ENCODE data around the gene TBR1.

The TBR1 gene

DNA sequence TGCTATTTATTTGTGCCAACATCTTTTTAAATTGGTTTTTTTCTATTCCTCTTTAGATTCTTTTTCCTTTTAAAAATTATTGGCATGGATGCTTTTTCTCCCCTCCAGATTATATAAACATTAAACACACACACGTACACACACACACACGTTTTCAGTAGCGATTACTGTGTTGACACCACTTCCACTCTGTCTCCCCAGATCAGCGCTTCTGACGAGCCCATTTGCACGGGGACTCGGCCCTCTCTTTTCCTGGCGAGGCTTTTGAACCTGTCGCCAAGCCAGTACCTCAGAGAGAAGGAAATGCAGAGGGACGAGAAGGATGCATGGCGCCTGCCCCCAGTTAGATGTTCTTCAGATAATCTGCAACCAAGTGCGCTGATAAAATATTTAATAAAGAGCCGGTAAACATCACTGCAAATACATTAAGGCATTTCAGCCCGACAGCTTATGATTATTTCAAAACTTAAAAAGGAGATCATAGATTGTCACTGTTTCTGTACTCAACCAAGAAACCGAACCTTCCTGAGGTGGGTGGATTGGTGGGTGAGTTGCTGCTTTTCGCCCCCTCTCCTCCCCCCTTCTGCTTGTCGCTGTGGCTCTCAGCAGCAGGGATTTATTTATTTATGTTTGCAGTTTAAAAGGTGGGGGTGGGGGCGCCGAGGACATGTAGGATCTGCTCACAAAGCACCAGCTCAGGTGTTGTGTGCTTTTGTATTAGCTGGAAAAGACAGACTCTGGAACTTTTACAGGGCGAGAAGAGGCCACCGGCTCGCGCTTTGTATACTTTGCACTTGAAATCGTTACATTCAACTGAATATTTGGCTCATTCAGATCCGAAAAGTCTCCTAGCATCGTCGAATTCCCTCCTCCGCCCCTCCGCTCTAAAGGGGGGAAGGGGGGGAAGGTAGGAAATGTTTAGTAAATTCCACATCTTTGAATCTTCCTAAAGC lies 787 bp upstream of the TBR1 start:
- no peak for DNase-seq (ENCODE audit: low read depth)

DNA sequence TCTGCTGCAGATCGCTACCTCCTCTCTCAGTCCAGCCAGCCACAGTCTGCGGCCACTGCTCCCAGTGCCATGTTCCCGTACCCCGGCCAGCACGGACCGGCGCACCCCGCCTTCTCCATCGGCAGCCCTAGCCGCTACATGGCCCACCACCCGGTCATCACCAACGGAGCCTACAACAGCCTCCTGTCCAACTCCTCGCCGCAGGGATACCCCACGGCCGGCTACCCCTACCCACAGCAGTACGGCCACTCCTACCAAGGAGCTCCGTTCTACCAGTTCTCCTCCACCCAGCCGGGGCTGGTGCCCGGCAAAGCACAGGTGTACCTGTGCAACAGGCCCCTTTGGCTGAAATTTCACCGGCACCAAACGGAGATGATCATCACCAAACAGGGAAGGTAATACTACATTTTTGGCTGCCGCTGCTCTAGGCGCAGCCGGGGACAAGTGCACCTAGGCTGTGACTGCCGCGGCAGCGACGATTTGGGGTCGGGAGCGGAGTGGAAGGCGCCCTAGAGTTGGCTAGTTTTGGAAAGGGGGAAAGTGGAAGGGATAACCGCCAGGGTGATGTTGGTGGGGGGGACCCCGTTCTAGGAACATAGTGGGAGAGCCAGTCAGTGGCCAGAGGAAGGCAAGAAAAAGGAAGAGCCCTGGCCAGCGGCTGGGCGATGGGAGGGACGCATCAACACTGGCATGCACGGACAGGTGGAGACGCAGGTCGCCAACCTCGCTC lies 776 bp downstream of the TBR1 start:
- DNase-seq (ENCODE audit: low read depth), result no peak

DNA sequence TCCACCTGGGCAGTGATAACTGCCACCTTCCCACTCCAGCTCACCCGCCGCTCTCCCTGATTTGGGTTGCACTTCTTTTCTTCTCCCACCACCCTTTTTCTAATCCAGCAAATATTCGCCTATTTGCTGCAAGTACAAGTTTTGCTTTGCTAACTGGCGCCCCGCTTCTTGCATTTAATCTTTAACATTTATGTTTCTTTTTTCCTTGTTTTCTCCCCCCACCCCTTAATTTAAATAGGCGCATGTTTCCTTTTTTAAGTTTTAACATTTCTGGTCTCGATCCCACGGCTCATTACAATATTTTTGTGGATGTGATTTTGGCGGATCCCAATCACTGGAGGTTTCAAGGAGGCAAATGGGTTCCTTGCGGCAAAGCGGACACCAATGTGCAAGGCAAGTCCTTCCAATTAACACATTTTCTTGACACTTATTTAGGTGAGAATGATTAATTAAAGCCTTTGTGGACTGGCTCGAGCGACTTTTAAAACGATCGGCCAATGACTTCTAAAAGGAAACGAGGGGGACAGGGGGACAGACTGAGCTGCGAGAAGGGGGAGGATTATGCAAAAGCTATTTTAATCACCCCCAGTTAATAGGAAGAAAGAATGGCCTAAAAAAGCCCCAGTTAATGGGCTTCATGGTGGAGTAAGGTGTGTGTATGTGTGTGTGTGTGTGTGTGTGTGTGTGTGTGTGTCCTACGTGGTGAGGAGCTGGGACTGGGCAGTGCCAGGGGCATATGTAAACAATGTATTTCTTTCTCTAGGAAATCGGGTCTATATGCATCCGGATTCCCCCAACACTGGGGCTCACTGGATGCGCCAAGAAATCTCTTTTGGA lies 1.6 kb downstream of the TBR1 start:
- DNase-seq (ENCODE audit: low read depth), result no peak

DNA sequence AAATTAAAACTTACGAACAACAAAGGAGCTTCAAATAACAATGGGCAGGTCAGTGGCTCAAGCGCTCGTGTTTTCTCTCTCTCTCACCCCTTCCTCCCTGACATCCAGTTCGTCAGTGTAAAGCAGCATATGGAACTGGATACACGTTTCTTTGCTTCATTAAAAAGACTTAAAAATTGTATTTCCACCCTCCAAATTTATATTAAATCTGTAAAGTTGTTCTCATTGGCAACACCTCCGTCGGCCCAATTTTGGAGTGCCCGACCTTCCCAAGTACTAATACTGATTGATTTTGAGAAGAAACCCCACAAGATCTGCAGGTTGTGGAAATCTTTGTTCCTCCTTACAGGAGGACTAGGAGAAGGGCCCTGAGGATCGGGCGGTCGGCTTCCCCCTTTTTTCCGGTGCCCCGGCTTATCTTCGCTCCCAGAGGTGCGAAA lies 2.2 kb downstream of the TBR1 start:
- DNase-seq (ENCODE audit: low read depth), result no peak

DNA sequence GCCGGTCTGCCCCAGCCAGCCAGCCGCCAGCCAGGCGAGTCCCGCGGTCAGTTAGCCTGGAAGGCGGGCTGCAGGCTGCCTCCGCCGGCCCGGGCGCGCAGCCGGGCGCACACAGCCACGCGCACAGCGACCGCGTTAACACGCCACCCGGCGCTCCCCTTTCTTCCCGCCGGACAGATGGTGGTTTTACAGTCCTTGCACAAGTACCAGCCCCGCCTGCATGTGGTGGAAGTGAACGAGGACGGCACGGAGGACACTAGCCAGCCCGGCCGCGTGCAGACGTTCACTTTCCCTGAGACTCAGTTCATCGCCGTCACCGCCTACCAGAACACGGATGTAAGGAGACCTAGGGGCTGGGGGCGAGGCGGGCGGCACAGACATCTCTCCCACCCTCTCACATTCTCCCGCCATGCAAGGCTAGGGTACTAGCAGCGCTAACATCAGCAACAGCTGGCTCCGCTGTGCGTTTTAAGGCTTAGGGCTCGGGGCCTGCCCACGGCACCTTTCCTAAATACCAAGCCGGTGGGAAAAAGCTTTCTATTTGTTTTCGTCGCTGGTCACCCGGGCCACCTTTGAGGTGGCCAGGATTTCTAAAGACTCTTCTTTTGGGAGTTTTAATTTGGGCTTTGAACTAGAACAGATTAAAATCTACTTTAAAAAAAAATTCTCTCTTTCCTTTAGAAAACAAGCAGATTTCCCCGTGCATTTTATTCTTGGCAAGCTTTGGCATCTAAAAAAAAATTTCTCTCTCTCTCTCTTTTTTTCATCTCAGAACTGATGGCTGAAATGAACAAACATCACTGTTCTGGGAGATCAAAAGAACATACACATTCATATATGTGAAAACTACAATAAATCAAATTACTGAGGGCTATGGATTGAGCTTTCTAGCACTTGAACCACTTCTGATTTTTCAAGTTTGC lies 2.9 kb downstream of the TBR1 start:
- DNase-seq (ENCODE audit: low read depth), result no peak

DNA sequence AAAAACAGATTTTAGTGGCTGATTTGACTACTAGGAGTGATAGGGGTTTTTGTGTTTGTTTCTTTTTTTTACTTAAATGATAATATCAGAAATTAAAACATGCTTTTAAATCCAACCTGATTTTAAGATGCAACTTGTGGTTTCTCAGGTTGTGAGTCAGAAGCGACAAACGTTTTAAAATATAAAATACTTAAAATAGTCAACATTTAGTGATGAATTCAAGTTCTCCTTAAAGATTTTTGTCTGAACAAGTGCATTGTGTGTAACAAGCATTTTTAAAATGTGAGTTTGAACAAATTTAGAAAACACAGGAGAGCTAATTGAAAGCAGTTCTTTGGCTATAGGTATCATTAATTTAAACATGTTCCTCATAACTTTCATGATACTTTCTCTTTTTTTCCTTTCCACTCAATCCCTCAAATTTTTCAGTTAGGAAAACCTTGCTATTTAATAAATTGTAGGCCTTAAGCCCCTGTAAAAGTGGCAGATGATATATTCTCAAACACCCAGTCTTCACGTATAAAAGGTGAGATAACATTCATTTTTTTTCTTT lies 3.6 kb downstream of the TBR1 start:
- no peak for DNase-seq (ENCODE audit: low read depth)

DNA sequence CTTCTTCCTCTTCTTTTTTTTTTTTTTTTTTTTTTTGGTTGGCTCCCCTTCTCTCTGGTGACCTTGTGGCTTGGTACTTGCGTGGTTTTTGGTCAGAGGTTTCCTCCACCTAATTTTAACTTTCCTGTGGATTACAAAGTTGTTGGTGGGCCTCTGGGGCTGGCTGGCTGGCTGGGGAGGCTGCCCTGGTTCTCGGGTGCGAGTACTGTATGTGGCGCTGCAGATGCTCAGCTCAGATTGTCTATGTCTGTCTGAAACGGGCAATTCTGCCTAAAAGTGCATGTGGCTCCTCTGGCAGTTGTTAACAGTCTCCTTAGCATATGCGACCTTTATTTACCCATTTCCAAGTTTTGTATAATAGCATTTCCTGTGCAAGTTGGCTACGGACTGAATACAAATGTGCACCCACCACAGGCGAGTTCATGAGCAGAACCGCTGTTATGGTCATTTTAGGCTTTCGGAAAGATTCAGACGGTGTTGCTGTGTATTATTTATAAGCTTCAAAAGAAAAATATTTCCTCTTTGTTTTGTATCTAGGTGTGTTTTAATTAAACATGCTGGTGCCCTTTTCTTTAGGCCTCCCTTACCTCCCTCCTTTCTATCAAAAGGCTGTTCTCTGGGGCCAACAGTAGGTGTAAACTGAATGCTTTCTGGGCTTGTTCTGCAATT lies 4.4 kb downstream of the TBR1 start:
- no peak for DNase-seq (ENCODE audit: low read depth)

DNA sequence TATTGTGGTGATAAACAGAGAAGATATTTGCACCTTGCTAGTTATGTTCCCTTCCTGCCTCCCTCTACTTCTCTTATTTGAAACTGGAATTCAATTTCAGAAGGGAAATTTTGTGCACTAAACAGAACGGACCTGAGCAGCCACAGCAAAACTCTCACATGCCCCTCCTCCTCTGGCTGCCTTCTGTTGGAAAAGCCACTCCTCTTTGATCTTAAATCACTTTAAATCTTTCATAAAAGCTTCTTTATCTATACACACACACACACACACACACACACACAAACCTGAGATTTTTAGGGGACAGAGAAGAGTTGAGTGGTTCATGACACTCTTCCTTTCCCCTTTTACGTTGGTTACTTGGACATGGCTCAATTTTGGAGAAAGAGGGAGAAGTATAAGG lies 5.6 kb downstream of the TBR1 start:
- DNase-seq (ENCODE audit: low read depth), result no peak

DNA sequence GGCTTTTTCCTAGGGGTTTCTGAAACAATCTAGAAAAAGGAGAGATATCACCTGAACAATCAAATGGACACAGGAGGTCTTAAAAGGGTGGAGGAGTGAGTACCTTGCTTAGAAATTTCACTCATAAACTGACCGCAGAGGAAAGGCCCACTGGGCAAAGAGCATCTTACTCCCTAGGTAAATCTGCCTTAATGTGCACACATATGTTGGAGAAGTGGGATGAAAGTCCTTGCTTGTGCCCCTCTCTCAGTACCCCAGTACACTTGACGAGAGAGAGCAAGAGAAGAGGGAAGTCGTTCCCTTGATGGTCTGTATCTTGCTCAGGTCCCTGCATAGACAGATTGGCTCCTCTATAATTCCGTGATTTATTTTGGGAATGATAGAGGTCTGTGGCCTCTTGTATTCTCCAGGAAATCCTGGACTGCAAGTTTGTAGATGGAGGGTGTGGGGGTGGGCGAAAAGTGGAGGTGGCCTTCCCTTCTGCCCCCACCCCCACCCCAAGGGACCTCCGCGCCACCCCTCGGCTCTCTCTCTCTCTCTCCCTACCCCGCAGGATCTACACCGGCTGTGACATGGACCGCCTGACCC lies 6.8 kb downstream of the TBR1 start:
- no peak for DNase-seq (ENCODE audit: low read depth)

DNA sequence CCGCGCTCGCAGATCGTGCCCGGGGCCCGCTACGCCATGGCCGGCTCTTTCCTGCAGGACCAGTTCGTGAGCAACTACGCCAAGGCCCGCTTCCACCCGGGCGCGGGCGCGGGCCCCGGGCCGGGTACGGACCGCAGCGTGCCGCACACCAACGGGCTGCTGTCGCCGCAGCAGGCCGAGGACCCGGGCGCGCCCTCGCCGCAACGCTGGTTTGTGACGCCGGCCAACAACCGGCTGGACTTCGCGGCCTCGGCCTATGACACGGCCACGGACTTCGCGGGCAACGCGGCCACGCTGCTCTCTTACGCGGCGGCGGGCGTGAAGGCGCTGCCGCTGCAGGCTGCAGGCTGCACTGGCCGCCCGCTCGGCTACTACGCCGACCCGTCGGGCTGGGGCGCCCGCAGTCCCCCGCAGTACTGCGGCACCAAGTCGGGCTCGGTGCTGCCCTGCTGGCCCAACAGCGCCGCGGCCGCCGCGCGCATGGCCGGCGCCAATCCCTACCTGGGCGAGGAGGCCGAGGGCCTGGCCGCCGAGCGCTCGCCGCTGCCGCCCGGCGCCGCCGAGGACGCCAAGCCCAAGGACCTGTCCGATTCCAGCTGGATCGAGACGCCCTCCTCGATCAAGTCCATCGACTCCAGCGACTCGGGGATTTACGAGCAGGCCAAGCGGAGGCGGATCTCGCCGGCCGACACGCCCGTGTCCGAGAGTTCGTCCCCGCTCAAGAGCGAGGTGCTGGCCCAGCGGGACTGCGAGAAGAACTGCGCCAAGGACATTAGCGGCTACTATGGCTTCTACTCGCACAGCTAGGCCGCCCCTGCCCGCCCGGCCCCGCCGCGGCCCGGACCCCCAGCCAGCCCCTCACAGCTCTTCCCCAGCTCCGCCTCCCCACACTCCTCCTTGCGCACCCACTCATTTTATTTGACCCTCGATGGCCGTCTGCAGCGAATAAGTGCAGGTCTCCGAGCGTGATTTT lies 7.6 kb downstream of the TBR1 start:
- no peak for DNase-seq (ENCODE audit: low read depth)

DNA sequence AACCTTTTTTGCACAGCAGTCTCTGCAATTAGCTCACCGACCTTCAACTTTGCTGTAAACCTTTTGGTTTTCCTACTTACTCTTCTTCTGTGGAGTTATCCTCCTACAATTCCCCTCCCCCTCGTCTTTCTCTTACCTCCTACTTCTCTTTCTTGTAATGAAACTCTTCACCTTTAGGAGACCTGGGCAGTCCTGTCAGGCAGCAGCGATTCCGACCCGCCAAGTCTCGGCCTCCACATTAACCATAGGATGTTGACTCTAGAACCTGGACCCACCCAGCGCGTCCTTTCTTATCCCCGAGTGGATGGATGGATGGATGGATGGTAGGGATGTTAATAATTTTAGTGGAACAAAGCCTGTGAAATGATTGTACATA lies 8.3 kb downstream of the TBR1 start:
- DNase-seq (ENCODE audit: low read depth), result no peak

DNA sequence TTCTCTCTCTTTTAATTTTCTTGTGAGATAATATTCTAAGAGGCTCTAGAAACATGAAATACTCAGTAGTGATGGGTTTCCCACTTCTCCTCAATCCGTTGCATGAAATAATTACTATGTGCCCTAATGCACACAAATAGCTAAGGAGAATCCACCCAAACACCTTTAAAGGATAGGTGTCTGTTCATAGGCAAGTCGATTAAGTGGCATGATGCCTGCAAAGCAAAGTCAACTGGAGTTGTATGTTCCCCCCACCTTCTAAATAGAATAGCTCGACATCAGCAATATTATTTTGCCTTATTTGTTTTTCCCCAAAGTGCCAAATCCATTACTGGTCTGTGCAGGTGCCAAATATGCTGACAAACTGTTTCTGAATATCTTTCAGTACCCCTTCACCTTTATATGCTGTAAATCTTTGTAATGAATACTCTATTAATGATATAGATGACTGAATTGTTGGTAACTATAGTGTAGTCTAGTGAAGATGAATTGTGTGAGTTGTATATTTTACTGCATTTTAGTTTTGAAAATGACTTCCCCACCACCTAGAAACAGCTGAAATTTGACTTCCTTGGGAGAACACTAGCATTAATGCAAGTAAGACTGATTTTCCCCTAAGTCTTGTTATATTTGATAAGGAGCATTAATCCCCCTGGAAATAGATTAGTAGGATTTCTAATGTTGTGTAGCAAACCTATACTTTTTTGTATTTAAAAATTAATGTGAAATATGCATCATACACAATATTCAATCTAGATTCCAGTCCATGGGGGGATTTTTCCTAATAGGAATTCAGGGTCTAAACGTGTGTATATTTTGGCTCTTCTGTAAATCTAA lies 9.0 kb downstream of the TBR1 start:
- no peak for DNase-seq (ENCODE audit: low read depth)

DNA sequence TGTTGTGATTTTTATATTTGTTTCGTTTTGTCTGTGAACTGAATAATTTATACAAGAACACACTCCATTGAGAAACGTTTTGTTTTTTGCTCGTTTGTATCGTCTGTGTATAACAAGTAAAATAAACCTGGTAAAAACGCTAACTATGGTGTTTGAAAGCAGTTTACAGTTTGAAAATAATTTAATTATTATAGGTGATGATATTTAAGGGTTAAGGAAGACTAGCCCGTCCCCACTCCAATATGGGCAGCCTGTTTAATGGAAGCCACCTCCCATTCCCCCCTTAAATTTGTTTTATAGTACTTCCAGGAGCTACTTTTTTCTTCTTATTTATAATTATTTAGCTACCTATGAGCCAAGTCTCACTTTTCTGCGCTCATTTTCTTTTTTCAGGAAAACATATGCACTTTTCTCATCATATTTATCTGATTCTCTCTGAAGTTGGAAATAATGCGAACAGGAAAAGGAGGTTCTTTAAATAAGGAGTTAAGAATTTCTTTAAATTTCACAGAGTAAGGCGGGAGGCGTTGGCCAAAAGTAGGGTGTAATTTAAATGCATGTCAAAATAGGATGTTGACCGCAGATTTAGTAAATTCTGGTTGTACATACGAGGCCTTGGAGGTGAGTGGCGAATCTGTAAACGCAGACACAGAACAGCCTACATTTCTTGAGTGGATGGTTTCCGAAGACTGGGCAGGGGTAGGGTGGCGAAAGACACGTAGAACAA lies 9.8 kb downstream of the TBR1 start:
- DNase-seq (ENCODE audit: low read depth), result no peak

DNA sequence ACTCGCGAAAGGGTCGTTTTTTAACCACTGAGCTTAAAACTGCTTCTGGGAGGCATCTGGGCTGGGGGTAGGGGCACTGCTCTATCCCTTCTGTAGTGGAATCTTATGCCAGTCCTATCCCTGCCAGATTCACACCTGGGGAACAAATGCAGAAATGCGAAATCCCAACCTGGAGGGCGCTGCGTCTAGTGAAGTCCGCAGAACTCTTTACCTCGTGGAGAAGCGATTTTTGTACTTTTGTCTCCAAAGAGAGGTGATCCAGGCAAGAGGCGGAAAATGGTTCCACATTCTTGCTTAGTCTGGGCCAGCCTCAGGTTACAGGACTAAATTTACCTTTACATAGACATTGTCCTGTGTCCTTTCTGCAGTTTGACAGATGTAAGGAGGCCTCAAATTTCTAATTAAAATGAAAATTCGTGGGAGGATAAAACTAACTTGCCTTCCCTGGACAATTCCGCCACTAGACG lies 10.4 kb downstream of the TBR1 start:
- no peak for DNase-seq (ENCODE audit: low read depth)

DNA sequence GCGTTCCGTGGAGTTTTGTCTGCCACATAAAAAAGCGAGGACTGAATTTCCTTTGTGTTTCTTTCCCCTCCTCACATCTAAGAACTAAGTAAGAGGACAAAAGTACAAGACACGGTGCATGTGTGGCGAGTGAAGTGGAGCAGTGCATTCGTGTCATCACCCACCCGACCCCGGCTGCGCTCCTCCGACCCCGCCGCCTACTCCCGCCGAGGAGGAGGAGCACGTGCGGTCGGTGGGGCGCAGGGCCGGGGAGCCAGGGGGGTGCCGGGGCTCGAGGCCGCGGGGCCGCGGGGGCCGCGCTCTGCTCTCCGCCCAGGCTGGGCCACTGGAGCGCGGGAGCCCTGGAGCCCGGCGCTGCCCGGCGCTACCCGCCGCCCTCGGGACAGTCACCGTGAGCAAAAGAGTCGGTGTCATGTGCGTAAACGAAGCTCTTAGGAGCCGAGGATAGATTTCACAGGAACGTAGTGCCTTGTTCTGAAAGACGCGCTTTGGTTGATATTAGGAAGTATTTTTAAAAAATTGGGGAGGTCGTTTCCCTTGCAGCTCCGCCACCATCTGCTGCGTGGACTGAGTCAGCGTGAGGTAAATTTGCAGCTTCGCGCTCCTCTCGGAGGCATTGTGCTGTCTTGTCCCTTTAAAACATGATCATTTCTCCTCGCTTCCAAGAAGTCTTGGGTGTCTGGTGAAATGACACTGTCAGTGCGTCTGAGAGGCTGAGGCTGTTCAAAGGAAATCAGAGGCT lies 11.0 kb downstream of the TBR1 start:
- DNase-seq (ENCODE audit: low read depth), result no peak
